H9 (cell line): ENCODE results near the gene CLDN20. TPM values are rescaled to one million over a fixed set of nuclear protein-coding genes. Genes with fewer than 3 reads are reported as not detected.
A peak's percentile ranks its signal among the peaks of the same experiment; 100 is the strongest.

Source experiments
- DNase-seq: peaks from one replicate; pipeline ENCODE4 v3.0.0-alpha.2; 2017
- H2AFZ ChIP-seq: one replicate; pipeline ENCODE4 v1.6.1; 2013; ENCODE audit warnings: mild to moderate bottlenecking, low read length, control low read depth, moderate library complexity
- H2AK5ac ChIP-seq: 2 replicates; pipeline ENCODE4 v1.6.1; 2013; ENCODE audit warnings: low read length, control low read depth, mixed read lengths; ENCODE audit not compliant: insufficient read length
- H2BK120ac ChIP-seq: one replicate; pipeline ENCODE4 v1.6.1; 2013; ENCODE audit warnings: low read depth, mild to moderate bottlenecking, low read length, control low read depth, inconsistent platforms; ENCODE audit not compliant: poor library complexity, severe bottlenecking
- H2BK12ac ChIP-seq: 2 replicates; pipeline ENCODE4 v1.6.1; 2013; ENCODE audit warnings: low read length, control low read depth, mixed read lengths, low read depth; ENCODE audit not compliant: insufficient read length
- H2BK15ac ChIP-seq: 2 replicates; pipeline ENCODE4 v1.6.1; 2013; ENCODE audit warnings: low read depth, low read length, control low read depth
- H2BK20ac ChIP-seq: one replicate; pipeline ENCODE4 v1.6.1; 2013; ENCODE audit warnings: low read depth, mild to moderate bottlenecking, low read length, control low read depth, inconsistent platforms; ENCODE audit not compliant: poor library complexity, severe bottlenecking
- H2BK5ac ChIP-seq: 2 replicates; pipeline ENCODE4 v1.6.1; 2013; ENCODE audit warnings: low read length, control low read depth, mixed read lengths; ENCODE audit not compliant: insufficient read length
- H3K14ac ChIP-seq: 2 replicates; pipeline ENCODE4 v1.6.1; 2013; ENCODE audit warnings: low read length, control low read depth; ENCODE audit not compliant: insufficient read depth
- H3K18ac ChIP-seq: 2 replicates; pipeline ENCODE4 v1.6.1; 2013; ENCODE audit warnings: low read depth, mild to moderate bottlenecking, mixed read lengths, low read length, control low read depth; ENCODE audit not compliant: insufficient read length
- H3K23ac ChIP-seq: 2 replicates; pipeline ENCODE4 v1.6.1; 2013; ENCODE audit warnings: low read length, control low read depth, mixed read lengths, low read depth; ENCODE audit not compliant: insufficient read length
- H3K23me2 ChIP-seq: 2 replicates; pipeline ENCODE4 v1.6.1; 2013; ENCODE audit warnings: low read depth, mild to moderate bottlenecking, mixed read lengths, low read length, control low read depth; ENCODE audit not compliant: insufficient read length, poor library complexity, severe bottlenecking
- H3K27ac ChIP-seq: 2 replicates; pipeline ENCODE4 v1.5.1; 2013; ENCODE audit warnings: low read length, control low read depth, mixed read lengths, low read depth; ENCODE audit not compliant: insufficient read length
- H3K27me3 ChIP-seq: 2 replicates; pipeline ENCODE4 v1.6.1; 2013; ENCODE audit warnings: low read length, control low read depth, inconsistent platforms; ENCODE audit not compliant: insufficient read depth
- H3K4ac ChIP-seq: 2 replicates; pipeline ENCODE4 v1.6.1; 2013; ENCODE audit warnings: low read depth, mild to moderate bottlenecking, control low read depth, inconsistent platforms, low read length, moderate library complexity
- H3K4me1 ChIP-seq: 2 replicates; pipeline ENCODE4 v1.6.1; 2013; ENCODE audit warnings: low read length, control low read depth, inconsistent platforms; ENCODE audit not compliant: insufficient read depth
- H3K4me2 ChIP-seq: 2 replicates; pipeline ENCODE4 v1.6.1; 2013; ENCODE audit warnings: low read length, control low read depth, mixed read lengths; ENCODE audit not compliant: insufficient read length, insufficient read depth
- H3K56ac ChIP-seq: 2 replicates; pipeline ENCODE4 v1.6.1; 2013; ENCODE audit warnings: low read depth, mild to moderate bottlenecking, mixed read lengths, low read length, control low read depth; ENCODE audit not compliant: insufficient read length
- H3K79me1 ChIP-seq: 2 replicates; pipeline ENCODE4 v1.6.1; 2013; ENCODE audit warnings: low read depth, mild to moderate bottlenecking, moderate library complexity, low read length, control low read depth, inconsistent platforms; ENCODE audit not compliant: insufficient read depth, poor library complexity, severe bottlenecking
- H3K79me2 ChIP-seq: 2 replicates; pipeline ENCODE4 v1.6.1; 2013; ENCODE audit warnings: low read length, control low read depth, inconsistent platforms; ENCODE audit not compliant: insufficient read depth
- H3K9ac ChIP-seq: 2 replicates; pipeline ENCODE4 v1.6.1; 2013; ENCODE audit warnings: low read length, control low read depth, mixed read lengths; ENCODE audit not compliant: insufficient read length; ENCODE audit errors: extremely low read depth
- H3K9me3 ChIP-seq: one replicate; pipeline ENCODE4 v1.6.1; 2013; ENCODE audit warnings: low read depth, low read length, inconsistent platforms; ENCODE audit not compliant: control insufficient read depth
- H3T11ph ChIP-seq: one replicate; pipeline ENCODE4 v1.6.1; 2013; ENCODE audit warnings: mild to moderate bottlenecking, low read length, control low read depth, inconsistent platforms
- H4K20me1 ChIP-seq: one replicate; pipeline ENCODE4 v1.6.1; 2013; ENCODE audit not compliant: control insufficient read depth, insufficient read length, insufficient read depth
- H4K5ac ChIP-seq: 2 replicates; pipeline ENCODE4 v1.6.1; 2013; ENCODE audit warnings: low read depth, mild to moderate bottlenecking, mixed read lengths, low read length, control low read depth; ENCODE audit not compliant: insufficient read length
- H4K8ac ChIP-seq: replicated peaks from 2 replicates; pipeline ENCODE4 v1.6.1; 2013; ENCODE audit warnings: low read length, control low read depth, mixed read lengths, low read depth; ENCODE audit not compliant: insufficient read length
- H4K91ac ChIP-seq: 2 replicates; pipeline ENCODE4 v1.6.1; 2013; ENCODE audit warnings: low read depth, mild to moderate bottlenecking, moderate library complexity, mixed read lengths, low read length, control low read depth; ENCODE audit not compliant: insufficient read length
- H3K27ac Mint-ChIP-seq, 3 experiments: 2 replicates in 2 of 3; 3 replicates in 1 of 3; pipeline ENCODE4 v1.8.0; 2020 to 2021; ENCODE audit warnings: mixed read lengths in 3 of 3, mild to moderate bottlenecking in 1 of 3, moderate library complexity in 1 of 3
- H3K27me3 Mint-ChIP-seq: 2 replicates; pipeline ENCODE4 v1.8.0; 2021; ENCODE audit warnings: low read depth, mild to moderate bottlenecking, moderate library complexity, mixed read lengths
- H3K36me3 Mint-ChIP-seq, 3 experiments: 2 replicates in 2 of 3; 3 replicates in 1 of 3; pipeline ENCODE4 v1.8.0; 2020 to 2021; ENCODE audit warnings: low read depth in 3 of 3, mixed read lengths in 3 of 3; ENCODE audit not compliant: insufficient read depth in 1 of 3
- H3K4me1 Mint-ChIP-seq, 2 experiments: 2 replicates each; pipeline ENCODE4 v1.8.0; 2020; ENCODE audit warnings: mixed read lengths in 2 of 2
- H3K4me3 Mint-ChIP-seq, 2 experiments: 2 replicates in 1 of 2; 3 replicates in 1 of 2; pipeline ENCODE4 v1.8.0; 2020 to 2021; ENCODE audit warnings: mild to moderate bottlenecking in 2 of 2, mixed read lengths in 2 of 2, moderate library complexity in 1 of 2
- H3K9me3 Mint-ChIP-seq, 2 experiments: 2 replicates in 1 of 2; 3 replicates in 1 of 2; pipeline ENCODE4 v1.8.0; 2020; ENCODE audit warnings: mild to moderate bottlenecking in 2 of 2, mixed read lengths in 2 of 2, moderate library complexity in 1 of 2
- CTCF ChIP-seq: fragments of 200-600 bp; sonication (generic); conservative IDR thresholded peaks from 3 replicates; pipeline ENCODE4 v1.8.0; 2021; ENCODE audit warnings: antibody characterized with exemption, mild to moderate bottlenecking
- WGBS: extraction: QIAGEN DNeasy Blood & Tissue Kit; methylation state at CpG from one replicate; pipeline ENCODE4 v1.1.7; 2013; ENCODE audit warnings: missing lambda C conversion rate, low lambda C conversion rate, mixed read lengths; ENCODE audit not compliant: insufficient read length; ENCODE audit errors: extremely low coverage; 5-methylcytosine and 5-hydroxymethylcytosine counted together
- total RNA-seq: library from RNA; stranded (reverse); gene quantifications from 2 replicates; pipeline ENCODE4 v1.2.1, GENCODE V29; 2021

The CLDN20 gene
- total RNA-seq, 1 experiment from 2014 or later = not detected

DNA sequence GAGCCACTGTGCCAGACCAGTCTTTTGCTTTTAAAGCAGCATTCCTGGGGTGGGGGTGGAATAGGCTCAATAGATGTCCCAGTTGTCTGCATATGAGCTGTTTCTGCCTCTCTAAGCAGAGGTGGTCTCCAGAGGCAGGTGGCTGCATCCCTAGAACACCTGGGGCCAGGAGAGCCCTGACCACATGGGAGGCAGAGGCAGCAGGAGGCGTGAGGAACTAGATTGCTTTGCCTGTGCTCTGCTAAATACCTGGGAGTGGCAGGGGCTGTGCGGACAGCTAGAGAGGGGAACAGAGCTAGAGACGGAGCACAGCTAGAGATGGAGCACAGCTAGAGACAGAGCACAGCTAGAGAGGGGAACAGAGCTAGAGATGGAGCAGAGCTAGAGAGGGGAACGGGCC lies 29.1 kb upstream of the CLDN20 start:
- H3K4ac ChIP-seq = no peak overlapping the region
- WGBS = no CpG with 5 or more reads among the region's 4 CpGs
- peaks cover 8 to 9% of the 10 kb centered on the region in 2 experiments for H3K4me1 Mint-ChIP-seq
- TF ChIP-seq CTCF = no peak
- no peak overlapping the region for H4K91ac ChIP-seq
- no peak overlapping the region for H2BK15ac ChIP-seq
- H3K27ac ChIP-seq = no peak overlapping the region
- no peak overlapping the region for H4K5ac ChIP-seq
- H2AFZ ChIP-seq = no peak overlapping the region
- H3K27ac Mint-ChIP-seq = peak overlapping the region in 2 of 3 experiments; percentile 42 to 67; a peak in 3 of 7 replicates
- H2BK20ac ChIP-seq = no peak overlapping the region
- no peak overlapping the region for H4K8ac ChIP-seq
- H3K36me3 Mint-ChIP-seq = peaks cover 37 to 44% (median 38%) of the 10 kb centered on the region in 3 experiments
- H3K9me3 ChIP-seq = peaks cover 13% of the 10 kb centered on the region
- no peak overlapping the region for H3K18ac ChIP-seq
- H3T11ph ChIP-seq = no peak overlapping the region
- H2BK5ac ChIP-seq = no peak overlapping the region
- H2BK120ac ChIP-seq = no peak overlapping the region
- no peaks in the 10 kb centered on the region for H3K79me2 ChIP-seq
- H3K9me3 Mint-ChIP-seq = peaks cover 32 to 38% of the 10 kb centered on the region in 2 experiments
- H3K27me3 ChIP-seq = no peaks in the 10 kb centered on the region
- H3K23ac ChIP-seq = no peak overlapping the region
- no peak overlapping the region for H3K56ac ChIP-seq
- no peaks in the 10 kb centered on the region for H3K4me1 ChIP-seq
- no peak overlapping the region for H3K4me2 ChIP-seq
- H3K4me3 Mint-ChIP-seq = no peak overlapping the region
- H4K20me1 ChIP-seq = no peaks in the 10 kb centered on the region
- peaks cover 3% of the 10 kb centered on the region for H3K27me3 Mint-ChIP-seq
- H3K9ac ChIP-seq = no peak overlapping the region
- no peaks in the 10 kb centered on the region for H3K23me2 ChIP-seq
- no peak overlapping the region for H3K14ac ChIP-seq
- H2AK5ac ChIP-seq = no peak overlapping the region
- no peak for DNase-seq
- no peaks in the 10 kb centered on the region for H3K79me1 ChIP-seq
- H2BK12ac ChIP-seq = no peak overlapping the region
